HG03520 (cell line): ENCODE measurements around the gene AHI1.
"Not testable (repeated sequence)": the region's sequence is repeated elsewhere in the genome, so short reads cannot be mapped to it uniquely, and the experiment has no call there.

ENCODE experiments used
- ATAC-seq: cut with Tn5 transposase; IDR thresholded peaks from one replicate; pipeline ENCODE4 v1.9.1; 2021; ENCODE audit warnings: mild to moderate bottlenecking, moderate library complexity; ENCODE audit not compliant: unreplicated experiment

The AHI1 gene

GRCh38 chr6:135339920-135340319, 157.6 kb downstream of the AHI1 start:
- ATAC-seq, result not testable (repeated sequence)

GRCh38 chr6:135334169-135334568, 163.4 kb downstream of the AHI1 start:
- no peak for ATAC-seq

- peak; percentile 28 for ATAC-seq
These were observed 166.5 kb downstream of the AHI1 start for GRCh38 chr6:135331002-135331401.

DNA sequence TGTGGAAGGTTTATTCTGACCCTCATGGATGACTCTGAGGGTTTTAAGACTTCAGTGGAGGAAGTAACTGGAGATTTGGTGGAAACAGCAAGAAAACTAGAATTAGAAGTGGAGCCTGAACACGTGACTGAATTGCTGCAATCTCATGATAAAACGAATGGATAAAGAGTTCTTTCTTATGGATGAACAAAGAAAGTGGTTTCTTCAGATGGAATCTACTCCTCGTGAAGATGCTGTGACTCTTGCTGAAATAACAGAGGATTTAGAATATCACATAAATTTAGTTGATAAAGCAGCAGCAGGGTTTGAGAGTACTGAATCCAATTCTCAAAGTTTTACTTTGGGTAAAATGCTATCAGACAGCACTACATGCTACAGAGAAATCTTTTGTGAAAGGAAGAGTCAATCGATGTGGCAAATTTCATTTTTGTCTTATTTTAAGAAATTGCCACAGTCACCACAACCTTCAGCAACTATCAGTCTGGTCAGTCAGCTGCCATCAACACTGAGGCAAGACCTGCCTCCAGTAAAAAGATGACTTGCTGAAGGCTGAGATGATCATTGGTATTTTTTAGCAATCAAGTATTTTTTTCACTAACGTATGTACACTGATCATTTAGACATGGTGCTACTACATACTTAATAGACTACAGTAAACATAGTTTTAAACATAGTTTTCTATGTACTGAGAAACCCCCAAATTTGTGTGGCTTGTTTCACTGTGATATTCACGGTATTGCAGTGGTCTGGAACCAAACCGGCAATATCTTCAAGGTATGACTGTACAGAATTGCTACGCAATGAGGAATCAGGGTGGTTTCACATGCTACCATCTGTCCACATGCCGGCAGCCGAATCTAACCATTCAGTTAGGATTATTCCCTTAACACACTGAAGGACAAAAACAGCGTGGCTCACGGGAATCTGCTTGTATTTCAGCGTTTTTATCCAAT, 167.4 kb downstream of the AHI1 start:
- peak; percentile 94 for ATAC-seq

DNA sequence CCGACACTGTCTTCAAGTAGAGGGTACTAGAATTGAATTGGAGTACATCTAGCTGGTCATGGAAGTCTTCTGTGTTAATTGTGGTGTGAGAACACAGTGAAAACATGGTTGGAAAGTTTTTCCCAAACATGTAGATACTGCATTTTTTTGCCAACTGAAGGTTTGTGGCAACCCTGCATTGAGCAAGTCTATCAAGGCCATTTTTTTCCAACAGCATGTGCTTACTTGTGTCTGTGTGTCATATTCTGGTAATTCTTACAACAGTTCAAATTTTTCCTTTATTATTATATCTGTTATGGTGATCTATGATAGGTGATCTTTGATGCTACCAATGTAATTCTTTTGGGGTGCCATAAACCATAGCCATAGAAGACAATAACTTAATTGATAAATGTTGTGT, 169.4 kb downstream of the AHI1 start:
- ATAC-seq, result no peak

- ATAC-seq, result no peak
These were observed 171.7 kb downstream of the AHI1 start for GRCh38 chr6:135325624-135326424.

- no peak for ATAC-seq
These were observed 173.0 kb downstream of the AHI1 start for GRCh38 chr6:135324531-135324930.

GRCh38 chr6:135323979-135324378, 173.6 kb downstream of the AHI1 start:
- ATAC-seq, result no peak

- ATAC-seq, result peak; percentile 98
These were observed 174.3 kb downstream of the AHI1 start for GRCh38 chr6:135323202-135323668.

DNA sequence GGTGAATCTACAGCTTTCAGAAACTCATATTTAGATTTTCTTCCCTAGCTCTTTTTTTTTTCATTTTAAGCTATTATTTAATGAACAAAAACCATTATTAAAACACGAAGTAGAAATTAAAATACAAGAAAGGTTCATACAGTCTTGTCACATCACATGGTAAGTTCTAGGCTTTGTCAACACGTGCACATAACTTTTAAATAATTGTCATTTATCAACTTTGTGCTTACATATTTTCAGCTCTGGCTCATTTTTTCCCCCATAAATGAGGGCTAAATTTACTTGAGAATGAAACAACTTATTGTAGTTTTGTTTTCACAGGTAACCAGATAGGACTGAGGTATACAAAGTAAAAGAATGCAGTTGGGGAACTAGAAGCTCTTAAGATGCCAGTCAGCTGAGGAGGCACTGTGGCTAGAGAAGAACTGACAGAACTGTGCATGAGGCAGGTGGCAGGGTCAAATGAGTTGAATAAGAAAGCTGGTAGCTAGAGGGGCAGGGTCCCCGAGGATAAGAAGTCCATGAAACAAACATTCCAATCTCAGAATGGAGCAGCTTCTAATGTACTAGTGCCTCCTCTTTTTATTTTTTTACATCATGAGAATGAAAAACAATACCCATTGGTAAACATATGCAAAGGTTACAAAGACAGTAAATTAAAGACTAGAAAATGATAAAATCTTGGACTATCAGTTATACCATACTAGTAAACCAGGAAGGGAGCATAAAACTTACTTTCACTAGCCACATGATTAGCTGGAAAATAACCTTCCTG, 174.9 kb downstream of the AHI1 start:
- peak; percentile 49 for ATAC-seq

DNA sequence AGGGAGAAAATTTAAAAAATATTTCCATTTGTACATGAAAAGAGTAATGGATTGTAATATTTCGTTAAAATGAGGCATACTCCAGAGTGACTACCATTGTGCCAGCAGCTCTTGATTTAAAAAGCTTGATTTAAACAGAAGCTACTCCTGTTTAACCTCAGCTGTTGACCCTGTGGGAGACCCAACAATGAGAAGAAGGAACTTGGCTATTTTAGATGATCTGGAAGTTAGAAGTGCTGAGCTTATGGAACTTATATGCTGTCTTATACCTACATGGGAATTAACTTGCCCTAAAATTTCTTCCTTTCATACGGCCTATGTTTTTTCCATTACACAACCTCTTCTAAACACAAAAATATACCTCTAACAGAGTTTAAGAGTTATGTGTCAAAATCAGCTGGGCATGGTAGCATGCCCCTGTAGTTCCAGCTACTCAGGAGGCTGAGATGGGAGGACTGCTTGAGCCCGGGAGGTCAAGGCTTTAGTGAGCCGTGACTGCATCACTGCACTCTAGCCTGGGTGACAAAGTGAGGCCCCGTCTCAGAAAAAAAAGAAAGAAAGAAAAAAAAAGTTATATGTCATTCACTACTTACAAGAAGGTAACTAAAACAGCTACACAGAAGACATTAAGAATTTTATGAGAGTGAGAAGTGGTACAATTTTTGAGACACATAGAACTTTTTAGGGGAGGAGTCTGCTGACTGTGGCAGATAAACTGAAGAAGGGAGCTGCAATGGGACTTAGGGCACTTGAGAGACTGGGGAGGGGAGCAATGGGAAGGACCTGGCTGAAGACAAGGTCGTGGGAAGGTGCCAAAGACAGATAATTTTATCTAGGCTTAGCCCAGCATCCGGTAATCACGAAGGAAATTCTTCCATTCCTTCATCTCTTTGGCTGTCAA, 176.6 kb downstream of the AHI1 start:
- no peak for ATAC-seq

DNA sequence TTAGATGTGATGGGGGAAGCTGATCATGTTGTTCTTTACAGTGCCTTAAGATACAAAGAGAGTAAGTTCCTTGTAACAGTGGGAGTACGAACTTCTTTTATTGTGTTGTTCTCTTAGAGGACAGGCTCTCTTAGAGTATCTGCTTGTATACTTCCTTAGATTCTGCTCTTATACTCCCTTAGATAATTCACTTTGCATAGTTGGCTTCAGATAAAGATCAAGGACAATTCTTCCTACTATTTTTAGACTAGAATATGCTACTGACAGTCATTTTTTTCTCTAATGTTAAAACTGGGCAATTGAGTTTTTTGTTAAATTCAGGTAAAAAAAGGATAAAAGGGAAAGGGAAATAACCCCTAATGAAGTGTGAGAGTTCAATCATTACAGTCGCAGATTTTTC, 177.7 kb downstream of the AHI1 start:
- no peak for ATAC-seq

- ATAC-seq, result no peak
These were observed 178.6 kb downstream of the AHI1 start for GRCh38 chr6:135318738-135319469.

GRCh38 chr6:135314543-135314942, 183.0 kb downstream of the AHI1 start:
- no peak for ATAC-seq

DNA sequence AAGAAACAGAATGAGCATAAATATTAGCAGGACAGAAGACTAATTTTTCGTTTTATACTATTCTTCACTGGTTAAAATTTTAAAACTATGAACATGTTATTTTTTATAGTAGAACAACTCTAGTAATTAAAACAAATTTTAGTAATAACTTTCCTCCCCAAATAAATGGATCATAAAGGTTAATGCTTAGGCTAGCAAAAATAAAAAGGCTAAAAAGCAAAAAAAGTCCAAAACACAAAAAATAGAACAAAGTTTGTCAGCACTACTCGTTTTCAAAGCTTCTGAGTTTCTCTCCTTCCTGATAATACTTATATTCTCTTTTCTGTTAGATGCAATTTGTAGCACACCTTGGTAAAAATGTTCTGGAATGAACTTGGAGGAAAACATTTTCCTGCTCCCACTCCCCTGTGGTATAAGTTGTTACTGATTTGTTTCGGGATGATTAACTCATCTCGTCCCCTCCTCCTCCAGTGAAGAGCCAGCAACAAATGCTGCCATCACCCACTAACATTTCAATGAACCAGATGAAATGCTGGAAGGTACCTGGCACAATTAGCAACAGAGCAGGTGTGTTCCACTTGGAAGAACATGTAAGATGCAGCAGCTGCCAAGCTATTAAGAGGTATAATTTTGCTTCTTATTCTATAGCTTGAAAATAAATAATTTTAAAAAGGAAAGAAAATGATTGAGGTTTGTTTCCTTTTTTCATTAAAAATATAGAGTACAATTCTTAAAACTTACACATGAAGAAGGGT, 185.9 kb downstream of the AHI1 start:
- no peak for ATAC-seq

- ATAC-seq, result no peak
These were observed 187.2 kb downstream of the AHI1 start for GRCh38 chr6:135310291-135310690.

DNA sequence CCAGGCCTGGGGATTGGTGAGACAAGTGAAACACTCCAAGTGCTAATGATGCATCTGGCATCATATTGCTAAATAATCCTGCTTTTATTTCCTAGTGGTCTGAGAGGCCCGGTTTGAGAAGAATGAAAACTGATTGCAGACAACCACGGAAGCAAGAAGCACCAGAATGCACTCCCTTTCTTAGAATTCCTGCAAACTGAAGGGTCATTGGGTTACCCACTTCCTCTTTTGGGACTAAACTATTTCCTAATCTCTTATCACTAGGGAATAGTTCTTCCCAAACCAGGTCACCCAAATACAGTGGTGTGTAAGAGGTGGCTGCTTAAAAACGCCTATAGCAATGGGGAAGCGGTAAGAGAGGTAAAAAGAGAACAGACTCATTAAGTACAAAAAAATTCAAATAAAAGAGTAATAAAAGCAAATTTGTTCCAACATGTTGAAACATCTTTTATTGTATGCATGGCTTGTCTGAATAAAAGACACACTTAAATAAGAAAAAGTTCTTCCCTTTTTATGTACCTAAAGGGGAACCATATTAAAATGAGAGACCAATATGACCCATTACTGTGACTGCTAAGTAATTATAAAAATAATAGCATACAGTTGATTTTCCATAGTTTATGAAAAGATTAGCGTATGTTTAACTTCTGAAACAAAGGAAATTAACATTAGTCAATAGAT, 190.7 kb downstream of the AHI1 start:
- no peak for ATAC-seq

- ATAC-seq, result no peak
These were observed 191.4 kb downstream of the AHI1 start for GRCh38 chr6:135306166-135306565.
